Measurements from ENCODE around the gene ADAMTS12. TPM values are rescaled to one million over a fixed set of nuclear protein-coding genes. Genes with fewer than 3 reads are reported as not detected.
"Not testable (repeated sequence)": the region's sequence is repeated elsewhere in the genome, so short reads cannot be mapped to it uniquely, and the experiment has no call there.

ADAMTS12 gene
- total RNA-seq, 1 experiment from 2014 or later: 6.2 TPM

- Histone ChIP-seq H3K79me2 (ENCODE audit: insufficient read depth, low read length) (no peaks in the 10 kb centered on the region), H4K91ac (ENCODE audit: insufficient read length, low read depth, low read length) (no peak overlapping the region), H3K4me1 (ENCODE audit: insufficient read depth, low read length) (no peaks in the 10 kb centered on the region), H3K79me1 (ENCODE audit: insufficient read depth, low read depth, low read length, poor library complexity, severe bottlenecking) (no peaks in the 10 kb centered on the region), H3K27ac (ENCODE audit: insufficient read length, low read depth, low read length) (no peak overlapping the region), H4K5ac (ENCODE audit: insufficient read length, low read depth, low read length) (no peak overlapping the region), H3K9me3 (ENCODE audit: control insufficient read depth, low read depth, low read length) (no peaks in the 10 kb centered on the region), H3K27me3 (ENCODE audit: insufficient read depth, low read length) (no peaks in the 10 kb centered on the region), H3K23me2 (ENCODE audit: insufficient read length, low read depth, low read length, poor library complexity, severe bottlenecking) (no peaks in the 10 kb centered on the region), H3K4ac (ENCODE audit: low read depth, low read length) (no peak overlapping the region), H3K9ac (ENCODE audit: extremely low read depth, insufficient read length, low read length) (no peak overlapping the region), H3T11ph (ENCODE audit: low read length) (no peak overlapping the region), H2AFZ (ENCODE audit: low read length) (no peak overlapping the region), H3K23ac (ENCODE audit: insufficient read length, low read depth, low read length) (no peak overlapping the region), H2BK120ac (ENCODE audit: low read depth, low read length, poor library complexity, severe bottlenecking) (no peak overlapping the region), H4K8ac (replicated peaks; ENCODE audit: insufficient read length, low read depth, low read length) (no peak overlapping the region), H2BK5ac (ENCODE audit: insufficient read length, low read length) (no peak overlapping the region), H4K20me1 (ENCODE audit: control insufficient read depth, insufficient read depth, insufficient read length) (no peaks in the 10 kb centered on the region), H3K4me2 (ENCODE audit: insufficient read depth, insufficient read length, low read length) (no peak overlapping the region), H2BK12ac (ENCODE audit: insufficient read length, low read depth, low read length) (no peak overlapping the region), H3K18ac (ENCODE audit: insufficient read length, low read depth, low read length) (no peak overlapping the region), H2BK15ac (ENCODE audit: low read depth, low read length) (no peak overlapping the region), H3K14ac (ENCODE audit: insufficient read depth, low read length) (no peak overlapping the region), H2BK20ac (ENCODE audit: low read depth, low read length, poor library complexity, severe bottlenecking) (no peak overlapping the region), H3K56ac (ENCODE audit: insufficient read length, low read depth, low read length) (no peak overlapping the region), H2AK5ac (ENCODE audit: insufficient read length, low read length) (no peak overlapping the region)
- H3K4me1 Mint-ChIP-seq: no peaks in the 10 kb centered on the region
- peaks cover 11 to 25% of the 10 kb centered on the region in 2 experiments for H3K9me3 Mint-ChIP-seq
- DNase-seq: no peak
- peaks cover 4 to 10% (median 7%) of the 10 kb centered on the region in 3 experiments; a peak in 5 of 7 replicates for H3K36me3 Mint-ChIP-seq (ENCODE audit: insufficient read depth in 1 of 3, low read depth in 3 of 3)
- TF ChIP-seq, protein P1, sequence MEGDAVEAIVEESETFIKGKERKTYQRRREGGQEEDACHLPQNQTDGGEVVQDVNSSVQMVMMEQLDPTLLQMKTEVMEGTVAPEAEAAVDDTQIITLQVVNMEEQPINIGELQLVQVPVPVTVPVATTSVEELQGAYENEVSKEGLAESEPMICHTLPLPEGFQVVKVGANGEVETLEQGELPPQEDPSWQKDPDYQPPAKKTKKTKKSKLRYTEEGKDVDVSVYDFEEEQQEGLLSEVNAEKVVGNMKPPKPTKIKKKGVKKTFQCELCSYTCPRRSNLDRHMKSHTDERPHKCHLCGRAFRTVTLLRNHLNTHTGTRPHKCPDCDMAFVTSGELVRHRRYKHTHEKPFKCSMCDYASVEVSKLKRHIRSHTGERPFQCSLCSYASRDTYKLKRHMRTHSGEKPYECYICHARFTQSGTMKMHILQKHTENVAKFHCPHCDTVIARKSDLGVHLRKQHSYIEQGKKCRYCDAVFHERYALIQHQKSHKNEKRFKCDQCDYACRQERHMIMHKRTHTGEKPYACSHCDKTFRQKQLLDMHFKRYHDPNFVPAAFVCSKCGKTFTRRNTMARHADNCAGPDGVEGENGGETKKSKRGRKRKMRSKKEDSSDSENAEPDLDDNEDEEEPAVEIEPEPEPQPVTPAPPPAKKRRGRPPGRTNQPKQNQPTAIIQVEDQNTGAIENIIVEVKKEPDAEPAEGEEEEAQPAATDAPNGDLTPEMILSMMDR (conservative IDR thresholded peaks at IDR 0.05): no peak
- H3K27ac Mint-ChIP-seq: no peak overlapping the region
- H3K4me3 Mint-ChIP-seq: no peak overlapping the region
- no CpG with 5 or more reads among the region's 1 CpG for WGBS (ENCODE audit: extremely low coverage, insufficient read length, low lambda C conversion rate)
- peaks cover 1% of the 10 kb centered on the region for H3K27me3 Mint-ChIP-seq (ENCODE audit: low read depth)
Measured at GRCh38 chr5:33921002-33921401, 29.2 kb upstream of the ADAMTS12 start.

GRCh38 chr5:33914844-33915243 lies 23.1 kb upstream of the ADAMTS12 start:
- not testable (repeated sequence) for H3K14ac ChIP-seq (ENCODE audit: insufficient read depth, low read length); H3K9ac ChIP-seq (ENCODE audit: extremely low read depth, insufficient read length, low read length); H3K56ac ChIP-seq (ENCODE audit: insufficient read length, low read depth, low read length); H3K79me2 ChIP-seq (ENCODE audit: insufficient read depth, low read length); DNase-seq; H3K27me3 ChIP-seq (ENCODE audit: insufficient read depth, low read length); H3K4me1 Mint-ChIP-seq; H3K18ac ChIP-seq (ENCODE audit: insufficient read length, low read depth, low read length); H2BK12ac ChIP-seq (ENCODE audit: insufficient read length, low read depth, low read length); H2BK20ac ChIP-seq (ENCODE audit: low read depth, low read length, poor library complexity, severe bottlenecking); H4K8ac ChIP-seq (replicated peaks; ENCODE audit: insufficient read length, low read depth, low read length); H3K23me2 ChIP-seq (ENCODE audit: insufficient read length, low read depth, low read length, poor library complexity, severe bottlenecking); H3K79me1 ChIP-seq (ENCODE audit: insufficient read depth, low read depth, low read length, poor library complexity, severe bottlenecking); H2AK5ac ChIP-seq (ENCODE audit: insufficient read length, low read length); H3K27ac ChIP-seq (ENCODE audit: insufficient read length, low read depth, low read length); H4K91ac ChIP-seq (ENCODE audit: insufficient read length, low read depth, low read length); H2BK5ac ChIP-seq (ENCODE audit: insufficient read length, low read length); H3T11ph ChIP-seq (ENCODE audit: low read length); H3K9me3 ChIP-seq (ENCODE audit: control insufficient read depth, low read depth, low read length); H3K27ac Mint-ChIP-seq; H4K5ac ChIP-seq (ENCODE audit: insufficient read length, low read depth, low read length); H3K4me3 Mint-ChIP-seq; H3K23ac ChIP-seq (ENCODE audit: insufficient read length, low read depth, low read length); H3K4ac ChIP-seq (ENCODE audit: low read depth, low read length); H3K27me3 Mint-ChIP-seq (ENCODE audit: low read depth); H2AFZ ChIP-seq (ENCODE audit: low read length); H2BK120ac ChIP-seq (ENCODE audit: low read depth, low read length, poor library complexity, severe bottlenecking); H3K4me2 ChIP-seq (ENCODE audit: insufficient read depth, insufficient read length, low read length); H2BK15ac ChIP-seq (ENCODE audit: low read depth, low read length); H3K4me1 ChIP-seq (ENCODE audit: insufficient read depth, low read length); H4K20me1 ChIP-seq (ENCODE audit: control insufficient read depth, insufficient read depth, insufficient read length)
- H3K9me3 Mint-ChIP-seq: peaks cover 29 to 32% of the 10 kb centered on the region in 2 experiments
- H3K36me3 Mint-ChIP-seq (ENCODE audit: insufficient read depth in 1 of 3, low read depth in 3 of 3): peaks cover 6 to 14% (median 10%) of the 10 kb centered on the region in 3 experiments; a peak in 6 of 7 replicates
- WGBS (ENCODE audit: extremely low coverage, insufficient read length, low lambda C conversion rate): no CpG with 5 or more reads among the region's 3 CpGs

Data from H9 (cell line).